Measurements from ENCODE around the gene NEDD9. TPM values are rescaled to one million over a fixed set of nuclear protein-coding genes. Genes with fewer than 3 reads are reported as not detected.

The NEDD9 gene
- total RNA-seq, 1 donor from 2014 or later = 4.7 TPM

GRCh38 chr6:11146117-11146826 lies 86.2 kb downstream of the NEDD9 start:
- FAIRE-seq (no peak), DNase-seq (ENCODE audit: low read depth) (peak; percentile 82)
- TF ChIP-seq CTCF (IDR thresholded peaks at IDR 0.05; ENCODE audit: insufficient read depth, low read length, severe bottlenecking) = no peak
- Histone ChIP-seq H3K36me3 (ENCODE audit: control insufficient read depth, insufficient read depth, low read length) (no peaks in the 10 kb centered on the region), H3K4me3 (ENCODE audit: low read depth, low read length) (no peak overlapping the region), H3K27me3 (ENCODE audit: control insufficient read depth, insufficient read depth, low read length) (no peaks in the 10 kb centered on the region)

GRCh38 chr6:11144393-11144851 lies 88.0 kb downstream of the NEDD9 start:
- Histone ChIP-seq H3K36me3 (ENCODE audit: control insufficient read depth, insufficient read depth, low read length) (no peaks in the 10 kb centered on the region), H3K27me3 (ENCODE audit: control insufficient read depth, insufficient read depth, low read length) (no peaks in the 10 kb centered on the region), H3K4me3 (ENCODE audit: low read depth, low read length) (no peak overlapping the region)
- peak; percentile 84 for TF ChIP-seq CTCF (IDR thresholded peaks at IDR 0.05; ENCODE audit: insufficient read depth, low read length, severe bottlenecking)
- DNase-seq (ENCODE audit: low read depth) (peak; percentile 77), FAIRE-seq (peak; percentile 60)

- TF ChIP-seq CTCF (IDR thresholded peaks at IDR 0.05; ENCODE audit: insufficient read depth, low read length, severe bottlenecking) = no peak
- no peaks in the 10 kb centered on the region for H3K27me3 ChIP-seq (ENCODE audit: control insufficient read depth, insufficient read depth, low read length)
- no peak overlapping the region for H3K4me3 ChIP-seq (ENCODE audit: low read depth, low read length)
- no peaks in the 10 kb centered on the region for H3K36me3 ChIP-seq (ENCODE audit: control insufficient read depth, insufficient read depth, low read length)
- DNase-seq (ENCODE audit: low read depth) (peak; percentile 98), FAIRE-seq (peak; percentile 86)
Measured at GRCh38 chr6:11143394-11144371, 88.8 kb downstream of the NEDD9 start.

GRCh38 chr6:11142296-11143027 lies 90.0 kb downstream of the NEDD9 start:
- no peaks in the 10 kb centered on the region for H3K27me3 ChIP-seq (ENCODE audit: control insufficient read depth, insufficient read depth, low read length)
- no peak overlapping the region for H3K4me3 ChIP-seq (ENCODE audit: low read depth, low read length)
- peak; percentile 16 for DNase-seq (ENCODE audit: low read depth)
- TF ChIP-seq CTCF (IDR thresholded peaks at IDR 0.05; ENCODE audit: insufficient read depth, low read length, severe bottlenecking) = no peak
- H3K36me3 ChIP-seq (ENCODE audit: control insufficient read depth, insufficient read depth, low read length) = no peaks in the 10 kb centered on the region
- no peak for FAIRE-seq

- Histone ChIP-seq H3K36me3 (ENCODE audit: control insufficient read depth, insufficient read depth, low read length) (no peaks in the 10 kb centered on the region), H3K4me3 (ENCODE audit: low read depth, low read length) (no peak overlapping the region), H3K27me3 (ENCODE audit: control insufficient read depth, insufficient read depth, low read length) (no peaks in the 10 kb centered on the region)
- FAIRE-seq (no peak), DNase-seq (ENCODE audit: low read depth) (no peak)
- no peak for TF ChIP-seq CTCF (IDR thresholded peaks at IDR 0.05; ENCODE audit: insufficient read depth, low read length, severe bottlenecking)
Measured at GRCh38 chr6:11141295-11141694, 91.2 kb downstream of the NEDD9 start.
